ENCODE data around the gene RASSF8.

- TF ChIP-seq CTCF (IDR thresholded peaks at IDR 0.05; ENCODE audit: low read length), result no peak
- TF ChIP-seq EZH2phosphoT487 (IDR thresholded peaks at IDR 0.05; ENCODE audit: low read length), result no peak
- TF ChIP-seq EZH2 (optimal IDR thresholded peaks at IDR 0.05; ENCODE audit: low read depth, low read length), result no peak
Measured at GRCh38 chr12:26116829-26117715, 158.6 kb downstream of the RASSF8 start.

All from MM.1S (cell line).